Stimulated activated CD4-positive, alpha-beta T cell treated with anti-CD3 and anti-CD28 coated beads, Interleukin-15, amount 100 ng/mL, for 1 hour (primary cell): ENCODE data around the gene SLC25A34.

Experiments used
- DNase-seq, 2 donors: peaks; one replicate each; pipeline ENCODE4 v3.0.0-alpha.2; 2020; ENCODE audit warnings: low read depth in 1 of 2, low spot score in 1 of 2

Gene SLC25A34

DNA sequence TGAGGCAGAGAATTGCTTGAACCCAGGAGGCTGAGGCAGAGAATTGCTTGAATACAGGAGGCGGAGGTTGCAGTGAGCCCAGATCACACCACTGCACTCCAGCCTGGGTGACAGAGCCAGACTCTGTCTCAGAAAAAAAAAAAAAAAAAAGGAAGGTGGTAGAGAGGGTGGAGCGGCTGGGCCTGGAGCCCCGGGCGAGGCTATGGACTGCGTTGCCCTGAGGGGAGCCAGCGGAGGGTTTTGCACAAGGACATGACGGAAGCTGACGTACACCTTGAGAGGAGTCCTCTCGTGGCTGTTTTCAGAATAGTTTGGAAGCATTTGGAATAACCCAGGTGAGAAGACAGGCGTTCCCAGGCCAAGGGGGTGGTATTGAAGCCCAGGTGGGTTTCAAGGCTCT is 15.7 kb downstream of the SLC25A34 start:
- DNase-seq, result no peak

DNA sequence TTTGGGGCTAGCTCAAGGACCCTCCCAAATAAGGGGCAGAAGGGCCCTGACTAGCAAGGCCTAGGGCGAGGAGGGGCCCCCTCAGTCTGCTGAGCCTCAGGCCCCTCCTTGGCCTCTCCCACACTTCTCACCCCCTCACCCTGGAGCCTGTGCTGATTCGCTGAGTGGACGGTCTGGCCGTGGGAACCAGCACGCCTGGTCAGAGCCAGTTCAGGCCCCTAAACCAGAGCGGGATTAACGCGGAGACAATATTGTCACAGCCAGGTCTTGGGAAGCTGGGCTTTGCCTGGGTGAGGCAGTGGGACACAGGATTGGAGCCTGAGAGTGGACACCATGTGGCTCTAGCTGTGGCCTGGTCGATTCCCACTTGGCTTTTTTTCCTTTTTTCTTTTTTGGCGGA is 17.7 kb downstream of the SLC25A34 start:
- no peak for DNase-seq

DNA sequence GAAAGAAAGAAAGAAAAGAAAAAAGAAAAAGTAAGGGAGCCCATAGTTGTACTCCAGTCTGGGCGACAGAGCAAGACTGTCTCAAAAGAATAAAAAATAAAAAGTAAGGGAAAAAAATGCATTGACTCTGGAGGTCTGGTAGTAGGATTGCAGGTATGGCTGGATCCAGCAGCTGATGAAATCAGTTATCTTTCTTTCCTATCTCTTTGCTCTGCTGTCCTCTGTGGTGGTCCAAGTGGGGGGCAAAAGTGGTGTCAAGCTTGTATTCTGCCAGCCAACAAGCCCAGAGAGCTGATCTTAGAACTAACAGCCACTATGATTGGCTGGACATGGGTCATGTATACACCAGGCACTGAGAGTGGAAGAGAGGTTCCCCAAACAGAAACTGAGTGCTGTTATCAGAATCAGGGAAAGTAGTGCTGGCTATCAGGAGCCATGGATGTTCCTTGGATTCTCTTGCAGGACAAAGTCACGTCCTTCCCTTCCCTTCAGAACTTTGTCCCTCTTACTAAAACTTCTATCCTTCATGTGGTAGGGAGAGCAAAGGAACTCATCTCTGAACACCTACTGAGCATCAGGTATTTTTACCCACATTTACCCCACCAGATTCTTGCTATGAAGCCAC is 19.1 kb downstream of the SLC25A34 start:
- DNase-seq, result no peak

DNA sequence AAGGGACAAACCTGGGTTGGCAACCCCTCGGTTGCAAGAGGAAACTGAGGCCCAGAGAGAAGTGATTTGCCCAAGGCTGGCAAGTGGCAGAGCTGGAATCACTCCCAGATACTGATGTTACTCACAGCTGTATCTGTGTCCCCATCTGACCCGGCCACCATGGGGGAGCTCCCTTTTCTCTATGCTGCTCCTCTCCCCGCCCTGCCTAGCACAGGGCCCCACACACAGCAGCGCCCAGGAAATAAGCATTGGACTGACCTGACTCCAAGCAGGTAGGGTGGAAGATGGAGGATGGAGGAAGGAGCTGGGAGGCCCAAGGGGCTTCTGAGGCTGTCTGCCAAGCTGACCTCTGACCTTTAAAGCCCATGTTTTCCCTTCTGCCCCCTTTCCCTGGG is 19.6 kb downstream of the SLC25A34 start:
- no peak for DNase-seq

DNA sequence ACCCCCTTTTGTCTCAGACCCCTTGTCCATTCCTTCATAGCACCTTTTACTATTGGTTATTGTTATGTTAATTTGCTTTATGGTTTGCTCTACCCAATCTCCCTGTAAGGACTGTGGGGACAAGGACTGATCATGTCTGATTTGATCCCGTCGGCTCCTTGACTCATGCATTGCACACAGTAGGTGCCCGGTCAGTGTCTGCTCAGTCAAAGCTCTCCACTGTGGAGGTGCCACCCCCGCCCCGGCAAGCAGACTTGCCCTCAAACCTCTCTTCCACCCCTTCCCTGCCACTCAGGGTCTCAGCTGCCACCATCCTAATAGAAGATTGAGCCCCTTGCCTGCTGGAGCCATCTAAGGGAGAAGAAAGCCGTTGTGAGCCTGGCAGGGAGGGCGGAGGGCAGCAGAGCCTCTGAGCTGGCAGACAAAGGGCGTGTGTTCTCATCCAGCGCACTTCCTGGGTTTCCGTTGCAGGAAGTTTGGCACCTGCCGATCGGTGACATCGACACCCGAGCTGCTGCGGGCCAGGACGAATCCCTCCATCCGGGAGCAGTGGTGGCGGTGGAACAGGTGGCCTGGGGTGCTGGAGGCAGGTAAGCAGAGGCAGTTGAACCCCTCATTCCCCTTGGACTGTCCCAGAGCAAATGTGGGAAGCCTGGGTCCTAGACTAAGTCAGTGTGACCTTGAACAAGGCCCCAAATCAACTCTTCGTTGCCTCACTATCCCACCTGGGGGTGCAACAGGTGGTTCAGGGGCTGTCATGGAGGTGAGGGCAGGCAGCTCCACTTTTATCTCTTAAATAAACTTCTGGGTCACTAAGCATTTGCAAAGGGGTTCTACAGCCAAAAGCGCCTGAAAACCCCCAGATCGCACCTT is 20.3 kb downstream of the SLC25A34 start:
- no peak for DNase-seq

DNA sequence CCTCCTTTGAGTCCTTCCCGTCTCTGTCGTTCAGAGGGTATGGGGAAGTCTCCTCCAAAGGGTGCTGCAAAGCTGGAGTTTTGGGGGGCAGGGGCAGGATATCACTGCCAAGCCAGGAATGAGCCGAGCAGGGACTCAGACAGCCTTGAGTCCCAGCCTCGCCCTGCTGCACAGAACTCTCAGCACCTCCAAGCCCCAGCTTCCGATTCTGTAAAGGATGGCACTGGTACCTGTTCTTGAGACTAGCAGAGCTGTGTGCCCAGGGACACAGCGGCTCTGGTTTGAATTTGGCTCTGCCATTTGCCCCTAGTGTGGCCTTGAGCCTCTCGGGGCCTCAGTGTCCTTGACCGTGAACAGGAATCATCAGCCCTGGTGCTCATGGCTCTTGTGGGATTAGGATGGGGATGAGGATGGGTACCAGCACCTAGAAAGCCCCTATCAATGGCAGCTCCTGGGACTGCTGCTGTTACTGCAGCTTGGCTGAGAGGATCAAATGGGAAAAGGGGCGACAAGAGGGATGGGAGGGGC is 21.0 kb downstream of the SLC25A34 start:
- no peak for DNase-seq

DNA sequence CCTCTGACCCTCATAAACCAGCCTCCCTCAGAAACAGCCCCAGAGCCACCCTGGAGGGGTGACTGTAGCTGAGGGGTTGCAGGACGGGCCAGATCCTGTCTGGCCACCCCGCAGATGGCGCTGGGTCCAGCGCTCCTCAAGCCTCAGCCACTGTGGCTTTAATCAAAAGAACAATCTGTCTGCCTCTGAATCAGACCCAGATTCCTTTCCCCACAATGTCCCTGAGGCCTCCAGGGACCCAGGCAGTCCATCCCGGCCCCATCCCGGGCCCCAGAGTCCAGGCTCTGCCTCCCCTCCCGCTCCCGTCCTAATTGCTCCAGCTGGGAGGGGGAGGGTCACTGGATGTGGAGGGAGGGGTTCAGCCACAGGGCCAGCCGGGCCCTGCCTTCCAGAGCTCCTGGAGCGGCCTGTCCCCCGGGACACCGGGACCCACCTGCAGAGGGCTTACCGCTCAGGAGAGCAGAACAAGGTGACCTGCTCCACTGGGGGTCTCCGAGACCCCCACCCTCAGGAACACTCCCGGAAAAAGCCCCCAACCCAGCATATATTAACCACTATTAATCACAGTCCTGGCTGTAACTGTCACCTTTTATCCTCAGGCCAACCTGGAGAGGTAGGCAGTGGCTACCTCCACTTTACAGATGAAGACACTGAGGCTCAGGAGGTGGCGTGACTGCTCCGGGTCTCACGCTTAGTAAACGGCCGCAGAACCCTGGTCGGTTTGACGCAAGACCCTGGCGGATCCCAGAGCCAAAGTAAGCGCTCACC is 21.7 kb downstream of the SLC25A34 start:
- no peak for DNase-seq

DNA sequence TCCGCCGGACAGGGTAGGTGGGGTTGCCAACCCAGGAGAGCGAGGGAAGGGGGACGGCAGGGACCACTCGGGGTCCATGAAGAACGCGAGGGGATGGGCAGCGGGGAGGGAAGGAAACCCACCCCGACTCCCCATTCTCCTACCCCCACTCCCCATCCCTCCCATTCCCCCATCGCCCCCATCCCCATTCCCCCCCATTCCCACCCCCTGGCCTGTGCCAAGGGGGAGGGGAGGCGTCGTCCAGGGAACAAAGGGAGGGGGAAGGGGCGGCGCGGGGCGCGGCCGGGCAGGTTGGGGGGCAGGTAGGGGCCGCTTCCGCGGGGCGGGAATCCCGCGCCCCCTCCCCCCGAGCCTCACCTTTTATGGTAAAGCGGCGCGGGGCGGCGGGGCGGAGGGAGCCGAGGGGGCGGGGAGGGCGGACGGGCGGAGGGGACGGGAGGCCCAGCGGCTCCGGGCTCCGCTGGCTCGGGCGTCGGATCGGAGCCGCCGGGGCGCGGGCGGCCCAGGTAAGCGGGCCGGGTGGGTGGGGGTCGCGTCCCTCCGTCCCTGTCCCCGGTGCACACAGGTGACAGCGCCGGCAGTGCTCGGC is 22.4 kb downstream of the SLC25A34 start, which contains the start of gene FBLIM1:
TSS of gene FBLIM1 (plus strand) at position 453 of the 589 bp plus-strand sequence. CDS start 6,189 bp downstream, outside the sequence.
- no peak for DNase-seq

DNA sequence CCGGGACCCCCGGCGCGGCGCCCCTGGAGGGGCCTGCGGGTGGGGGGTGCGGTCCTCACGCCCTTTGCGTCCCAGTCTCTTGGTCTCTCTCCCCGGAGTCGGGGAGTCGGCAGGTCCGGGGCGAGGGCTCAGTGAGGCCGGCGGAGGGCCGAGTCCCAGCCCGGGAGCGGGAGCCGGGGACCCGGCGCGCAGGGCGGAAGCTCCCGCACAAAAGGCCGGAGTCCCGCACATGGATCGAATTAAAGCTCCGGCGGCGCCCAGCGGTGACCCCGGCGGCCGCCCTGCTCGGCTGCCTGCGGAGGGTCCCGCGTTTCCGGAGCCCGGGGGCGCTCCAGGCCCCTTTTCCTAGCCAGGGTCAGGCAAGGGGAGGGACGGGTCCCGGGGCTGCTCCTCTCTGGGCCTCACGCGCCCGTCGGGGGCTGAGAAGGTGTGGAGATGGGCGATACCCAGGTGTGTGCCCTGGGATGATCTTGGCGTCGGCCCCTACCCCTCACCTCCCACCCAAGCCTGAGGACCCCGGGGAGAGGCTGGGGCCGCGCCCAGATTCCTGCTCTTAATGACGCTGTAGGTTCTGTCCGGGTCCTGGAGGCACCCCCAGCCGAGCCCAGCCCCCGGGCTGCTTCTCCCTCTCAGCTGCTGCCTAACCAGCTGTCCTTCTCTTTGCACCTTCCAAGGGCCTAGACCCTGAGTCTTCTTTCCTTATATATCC is 23.0 kb downstream of the SLC25A34 start:
- no peak for DNase-seq

DNA sequence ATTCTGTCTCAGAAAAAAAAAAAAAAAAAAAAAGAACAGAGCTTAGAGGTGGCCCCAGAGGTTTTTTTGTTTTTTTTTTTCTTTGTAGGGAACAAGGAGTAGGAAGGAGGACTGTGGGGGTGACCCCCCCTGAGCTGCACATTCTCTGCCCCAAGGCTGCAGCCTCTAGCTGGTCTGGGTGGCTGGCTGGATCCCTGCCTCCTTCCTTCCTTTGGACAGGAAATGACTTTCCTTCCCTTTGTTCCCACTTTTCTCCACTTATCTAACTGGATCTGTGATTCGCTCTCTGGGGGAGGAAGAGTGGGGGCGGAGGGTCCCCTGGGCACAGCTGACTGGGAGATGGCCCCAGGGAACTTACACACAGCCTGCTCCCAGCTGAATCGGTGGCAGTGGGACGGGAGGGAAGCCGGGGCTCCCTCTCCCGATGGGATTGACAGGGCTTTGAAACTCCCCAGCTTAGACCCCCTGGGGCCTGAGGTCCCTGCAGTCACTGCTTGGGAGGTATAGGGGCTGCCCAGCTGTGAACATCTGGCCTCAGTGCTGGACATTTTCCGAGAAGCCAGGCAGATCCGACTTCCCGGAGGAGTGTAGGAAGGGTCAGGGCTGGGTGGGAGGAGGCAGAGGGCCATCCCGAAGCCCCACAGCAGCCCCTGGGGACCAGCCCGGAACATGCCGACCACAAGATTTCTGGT is 24.6 kb downstream of the SLC25A34 start:
- no peak for DNase-seq

DNA sequence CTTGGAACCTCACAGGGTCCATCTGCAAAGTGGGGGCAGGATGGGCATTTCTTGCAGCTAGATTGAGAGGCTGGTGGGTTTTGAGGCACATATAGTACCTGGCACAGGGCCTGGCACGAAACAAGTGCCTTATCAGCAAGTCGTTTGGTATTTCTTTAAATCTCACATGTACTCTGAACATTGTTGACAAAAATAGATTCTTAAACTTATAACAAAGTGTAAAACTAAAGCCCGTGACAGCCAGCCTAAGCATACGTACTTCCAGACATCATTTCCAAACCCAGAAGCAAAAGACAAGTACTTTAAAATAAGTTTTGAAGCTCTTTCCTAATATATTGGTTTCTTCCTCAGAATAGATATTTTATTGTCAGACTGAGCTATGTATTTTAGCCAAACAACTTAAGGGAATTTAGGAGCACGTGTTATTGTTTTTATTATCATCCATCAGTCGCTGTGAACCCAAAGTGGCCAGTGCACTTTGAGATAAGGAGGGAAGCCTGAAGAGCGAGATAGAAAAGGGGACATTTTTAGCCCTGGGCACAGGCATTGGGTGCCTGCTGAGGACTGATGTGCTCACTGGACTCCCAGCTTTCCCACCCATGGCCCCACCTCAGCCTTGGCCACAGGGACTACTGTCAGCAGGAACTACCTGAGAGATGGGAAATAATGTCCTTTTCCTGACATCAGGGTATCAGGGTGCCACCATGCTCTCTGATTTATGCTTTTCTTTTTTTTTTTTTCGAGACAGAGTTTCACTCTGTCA is 25.5 kb downstream of the SLC25A34 start:
- DNase-seq, result no peak

DNA sequence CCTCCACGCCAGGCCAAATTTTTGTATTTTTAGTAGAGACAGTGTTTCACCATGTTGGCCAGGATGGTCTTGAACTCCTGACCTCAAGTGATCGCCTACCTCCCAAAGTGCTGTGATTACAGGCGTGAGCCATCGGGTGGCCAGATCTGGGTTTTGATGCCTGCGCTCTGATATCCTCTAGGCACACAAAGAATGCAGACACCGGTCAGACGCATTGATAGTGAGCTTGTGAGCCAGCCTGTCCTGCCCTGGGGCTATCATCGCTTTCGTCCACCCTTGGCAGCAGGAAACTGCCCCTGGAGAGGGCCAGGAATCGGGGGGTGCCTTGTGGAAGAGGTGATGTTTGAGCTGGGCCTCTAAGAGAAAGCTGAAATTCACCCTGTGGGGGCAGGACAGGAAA is 26.5 kb downstream of the SLC25A34 start:
- DNase-seq, result no peak

DNA sequence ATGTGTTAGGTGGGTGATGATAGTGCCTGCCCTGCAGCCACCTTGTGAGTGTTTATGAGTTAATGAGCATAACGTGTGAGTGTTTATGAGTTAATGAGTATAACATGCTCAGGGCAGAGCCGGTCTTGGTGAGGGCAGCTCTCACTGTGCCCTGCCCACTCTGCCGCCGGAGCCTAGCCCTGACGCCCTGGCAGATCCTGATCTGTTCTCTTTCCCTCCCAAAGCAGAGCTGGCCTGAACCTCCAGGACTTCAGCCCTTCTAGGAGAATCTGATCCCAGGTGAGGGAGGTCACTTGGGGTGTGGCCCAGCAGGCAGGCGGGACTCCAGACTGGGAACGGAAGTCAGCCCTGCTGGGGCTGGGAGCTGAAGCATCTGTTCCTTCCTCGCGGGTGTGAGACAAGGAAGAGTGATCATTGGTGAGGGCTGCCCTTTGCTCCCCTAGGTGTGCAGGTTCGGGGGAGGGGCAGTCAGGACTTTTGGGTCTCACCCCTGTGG is 28.3 kb downstream of the SLC25A34 start:
- DNase-seq, result no peak

DNA sequence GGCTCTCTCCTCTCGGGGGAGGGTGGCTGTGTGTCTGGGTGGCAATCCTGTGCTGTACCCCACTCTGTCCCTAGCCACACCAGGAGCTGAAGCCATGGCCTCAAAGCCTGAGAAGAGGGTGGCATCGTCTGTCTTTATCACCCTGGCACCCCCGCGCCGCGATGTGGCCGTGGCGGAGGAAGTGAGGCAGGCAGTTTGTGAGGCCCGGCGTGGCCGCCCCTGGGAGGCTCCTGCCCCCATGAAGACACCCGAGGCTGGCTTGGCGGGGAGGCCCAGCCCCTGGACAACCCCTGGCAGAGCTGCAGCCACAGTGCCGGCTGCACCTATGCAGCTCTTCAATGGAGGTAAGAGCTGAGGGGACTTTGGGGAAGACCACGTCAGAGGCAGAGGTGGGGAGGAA is 28.8 kb downstream of the SLC25A34 start:
- no peak for DNase-seq

DNA sequence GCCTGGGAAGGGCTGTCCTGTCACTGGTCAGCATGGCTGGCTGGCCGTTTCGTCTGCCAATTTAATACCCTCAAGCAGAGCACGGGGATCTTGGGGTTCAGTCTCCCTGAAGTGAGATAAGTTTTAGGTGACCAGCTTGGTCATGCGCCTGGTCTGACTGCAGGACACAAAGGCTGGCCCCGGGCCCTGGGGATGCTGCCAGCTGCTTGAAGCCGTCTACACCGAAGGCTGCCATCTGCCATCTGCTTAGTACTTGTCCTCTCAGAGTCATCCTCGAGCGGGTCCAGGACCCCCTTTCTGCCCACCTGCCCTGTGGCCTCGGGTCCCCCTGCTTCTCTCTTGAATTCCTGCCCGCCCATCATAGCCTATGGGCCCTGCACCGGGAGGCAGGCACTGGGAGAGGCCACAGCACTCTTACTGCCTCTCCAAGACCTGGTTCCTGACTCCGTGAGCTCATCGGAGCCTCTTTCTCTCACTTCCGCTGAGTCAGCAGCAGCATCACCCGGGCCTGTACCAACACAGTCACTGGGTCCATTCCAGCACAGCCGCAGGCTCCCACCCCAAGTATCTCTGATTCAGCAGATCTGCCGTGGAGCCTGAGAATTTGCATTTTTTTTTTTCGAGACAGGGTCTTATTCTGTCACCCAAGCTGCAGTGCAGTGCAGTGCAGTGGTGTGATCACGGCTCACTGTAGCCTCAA is 29.6 kb downstream of the SLC25A34 start:
- DNase-seq, result no peak

DNA sequence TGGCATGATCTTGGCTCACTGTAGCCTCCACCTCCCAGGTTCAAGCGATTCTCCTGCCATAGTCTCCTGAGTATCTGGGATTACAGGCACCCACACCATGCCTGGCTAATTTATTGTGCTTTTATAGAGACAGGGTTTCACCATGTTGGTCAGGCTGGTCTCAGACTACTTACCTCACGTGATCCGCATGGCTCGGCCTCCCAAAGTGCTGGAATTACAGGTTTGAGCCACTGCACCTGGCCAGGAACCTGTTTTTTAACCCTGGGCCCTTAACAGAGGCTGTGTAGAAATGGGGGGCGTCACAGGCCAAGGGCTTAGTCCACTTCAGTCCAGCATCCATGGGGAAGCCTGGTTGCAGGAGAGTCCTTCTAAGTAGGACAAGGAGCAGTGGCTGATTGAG is 31.9 kb downstream of the SLC25A34 start:
- no peak for DNase-seq

DNA sequence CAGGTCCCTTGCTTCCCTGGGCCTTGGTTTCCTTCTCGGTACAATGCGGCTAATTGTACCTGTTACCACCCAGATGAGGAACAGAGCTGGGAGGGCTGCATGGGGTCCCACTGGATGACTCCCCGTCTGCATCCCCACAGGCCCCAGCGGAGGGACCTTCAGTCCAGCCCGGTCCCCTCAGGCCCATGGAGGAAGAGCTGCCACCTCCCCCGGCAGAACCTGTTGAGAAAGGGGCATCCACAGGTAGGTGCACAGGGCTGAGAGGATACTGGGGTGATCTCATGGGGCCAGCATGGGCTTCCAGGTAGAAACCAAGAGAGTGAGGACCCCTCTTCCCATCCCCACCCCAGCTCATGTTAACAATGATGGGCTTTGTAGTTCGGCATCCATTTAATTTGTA is 32.3 kb downstream of the SLC25A34 start:
- DNase-seq, result no peak

DNA sequence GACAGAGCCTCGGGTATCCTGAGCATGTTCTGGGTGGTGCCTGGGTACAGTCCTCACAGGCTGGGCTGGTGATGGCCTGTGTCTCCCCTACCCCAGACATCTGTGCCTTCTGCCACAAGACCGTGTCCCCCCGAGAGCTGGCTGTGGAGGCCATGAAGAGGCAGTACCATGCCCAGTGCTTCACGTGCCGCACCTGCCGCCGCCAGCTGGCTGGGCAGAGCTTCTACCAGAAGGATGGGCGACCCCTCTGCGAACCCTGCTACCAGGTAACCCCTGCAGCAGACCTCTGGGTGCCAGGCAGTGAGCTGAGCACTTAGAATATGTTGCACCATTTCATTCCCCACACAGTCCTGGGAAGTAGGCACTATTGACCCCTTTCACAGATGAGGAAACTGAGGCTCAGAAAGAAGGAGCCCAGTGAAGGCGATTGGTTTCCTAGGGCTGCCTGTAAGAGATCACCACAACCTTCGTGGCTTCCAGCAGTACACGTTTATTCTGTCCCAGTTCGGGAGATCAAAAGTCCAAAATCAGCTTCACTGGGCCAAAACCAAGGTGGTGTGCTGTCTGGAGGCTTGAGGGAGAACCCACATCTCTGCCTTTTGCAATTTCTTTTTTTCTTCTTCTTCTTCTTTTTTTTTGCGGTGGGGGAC is 34.4 kb downstream of the SLC25A34 start:
- DNase-seq, result no peak
